Urinary bladder (tissue), 4 donors: ENCODE results near the gene PROKR2. TPM values are rescaled to one million over a fixed set of nuclear protein-coding genes. Genes with fewer than 3 reads are reported as not detected.

Experiments
- DNase-seq: peaks from one replicate; pipeline ENCODE4 v3.0.0-alpha.2; 2015; ENCODE audit errors: extremely low spot score
- H3K27ac ChIP-seq: one replicate; pipeline ENCODE4 v1.5.1; 2013; ENCODE audit warnings: low read depth, mild to moderate bottlenecking, moderate library complexity
- H3K36me3 ChIP-seq: one replicate; pipeline ENCODE4 v1.6.1; 2013; ENCODE audit warnings: mild to moderate bottlenecking, moderate library complexity; ENCODE audit not compliant: insufficient read depth
- H3K4me1 ChIP-seq: one replicate; pipeline ENCODE4 v1.6.1; 2013; ENCODE audit warnings: mild to moderate bottlenecking, moderate library complexity; ENCODE audit not compliant: insufficient read depth
- H3K4me3 ChIP-seq: one replicate; pipeline ENCODE4 v1.5.1; 2013; ENCODE audit warnings: low read depth, low read length
- WGBS: extraction: QIAGEN DNeasy Blood & Tissue Kit; methylation state at CpG from one replicate; pipeline ENCODE4 v1.1.7; 2013; 5-methylcytosine and 5-hydroxymethylcytosine counted together
- polyA plus RNA-seq: library from polyadenylated mRNA; stranded (reverse); fragments of 200-250 nt; gene quantifications from one replicate; pipeline ENCODE4 v1.2.3, GENCODE V29; 2013
- total RNA-seq: library from RNA; depleted of rRNA; stranded (reverse); fragments of >200 nt; gene quantifications from one replicate; pipeline ENCODE4 v1.2.3, GENCODE V29; 2014
- donor health status: healthy with polysubstance abuse.
- donor health status: healthy.

Gene PROKR2
- total RNA-seq: not detected
- polyA plus RNA-seq: not detected

GRCh38 chr20:5316188-5317158 is at the start of gene PROKR2:
PROKR2 (minus strand) TSS chr20:5316954; CDS start chr20:5314369, 2,585 bp downstream.
- Histone ChIP-seq H3K4me3 (no peak within 1 kb of the TSS), H3K36me3 (no peaks in the 10 kb centered on the region), H3K27ac (no peak within 1 kb of the TSS), H3K4me1 (no peaks in the 10 kb centered on the region)
- no peak for DNase-seq
- 1% methylated on average over 92 of the region's 92 CpGs for WGBS

GRCh38 chr20:5364997-5365597 is 48.3 kb upstream of the PROKR2 start:
- no peaks in the 10 kb centered on the region for H3K36me3 ChIP-seq
- WGBS: 60% methylated on average over 3 of the region's 3 CpGs
- H3K4me3 ChIP-seq: no peak overlapping the region
- no peak overlapping the region for H3K27ac ChIP-seq
- no peaks in the 10 kb centered on the region for H3K4me1 ChIP-seq
- no peak for DNase-seq

GRCh38 chr20:5364136-5364821 is 47.5 kb upstream of the PROKR2 start:
- Histone ChIP-seq H3K36me3 (no peaks in the 10 kb centered on the region), H3K4me1 (no peaks in the 10 kb centered on the region), H3K27ac (no peak overlapping the region), H3K4me3 (no peak overlapping the region)
- DNase-seq: no peak
- WGBS: 59% methylated on average over 4 of the region's 4 CpGs

- Histone ChIP-seq H3K36me3 (no peaks in the 10 kb centered on the region), H3K4me3 (no peak overlapping the region), H3K27ac (no peak overlapping the region), H3K4me1 (no peaks in the 10 kb centered on the region)
- 28% methylated on average over 2 of the region's 2 CpGs for WGBS
- DNase-seq: no peak
Measured at GRCh38 chr20:5362771-5363170, 46.0 kb upstream of the PROKR2 start.

- H3K4me1 ChIP-seq: no peaks in the 10 kb centered on the region
- no peak for DNase-seq
Measured at GRCh38 chr20:5361176-5361575, 44.4 kb upstream of the PROKR2 start.

GRCh38 chr20:5357946-5358345 is 41.2 kb upstream of the PROKR2 start:
- 88% methylated on average over 2 of the region's 2 CpGs for WGBS
- no peak for DNase-seq
- Histone ChIP-seq H3K27ac (no peak overlapping the region), H3K36me3 (no peaks in the 10 kb centered on the region), H3K4me3 (no peak overlapping the region), H3K4me1 (no peaks in the 10 kb centered on the region)

More at GRCh38 chr20:5361176-5361575, 44.4 kb upstream of the PROKR2 start:
- no peak overlapping the region for H3K4me3 ChIP-seq
- no peak overlapping the region for H3K27ac ChIP-seq
- 61% methylated on average over 4 of the region's 4 CpGs for WGBS
- no peaks in the 10 kb centered on the region for H3K36me3 ChIP-seq

GRCh38 chr20:5356941-5357340 is 40.2 kb upstream of the PROKR2 start:
- Histone ChIP-seq H3K4me3 (no peak overlapping the region), H3K4me1 (no peaks in the 10 kb centered on the region), H3K27ac (no peak overlapping the region), H3K36me3 (no peaks in the 10 kb centered on the region)
- no peak for DNase-seq
- WGBS: 70% methylated on average over 4 of the region's 4 CpGs

- Histone ChIP-seq H3K27ac (no peak overlapping the region), H3K4me1 (no peaks in the 10 kb centered on the region), H3K36me3 (no peaks in the 10 kb centered on the region), H3K4me3 (no peak overlapping the region)
- no peak for DNase-seq
- WGBS: 78% methylated on average over 2 of the region's 2 CpGs
Measured at GRCh38 chr20:5354901-5355300, 38.1 kb upstream of the PROKR2 start.

- Histone ChIP-seq H3K4me3 (no peak overlapping the region), H3K36me3 (no peaks in the 10 kb centered on the region), H3K27ac (no peak overlapping the region), H3K4me1 (no peaks in the 10 kb centered on the region)
- 73% methylated on average over 4 of the region's 4 CpGs for WGBS
- no peak for DNase-seq
Measured at GRCh38 chr20:5353624-5354496, 37.1 kb upstream of the PROKR2 start.

GRCh38 chr20:5349448-5349847 is 32.7 kb upstream of the PROKR2 start:
- Histone ChIP-seq H3K4me3 (no peak overlapping the region), H3K36me3 (no peaks in the 10 kb centered on the region), H3K4me1 (no peaks in the 10 kb centered on the region), H3K27ac (no peak overlapping the region)
- 87% methylated on average over 4 of the region's 4 CpGs for WGBS
- DNase-seq: no peak

- no peaks in the 10 kb centered on the region for H3K36me3 ChIP-seq
- WGBS: 43% methylated on average over 4 of the region's 4 CpGs
- no peak overlapping the region for H3K27ac ChIP-seq
- H3K4me1 ChIP-seq: no peaks in the 10 kb centered on the region
- no peak overlapping the region for H3K4me3 ChIP-seq
- DNase-seq: no peak
Measured at GRCh38 chr20:5342021-5342420, 25.3 kb upstream of the PROKR2 start.

GRCh38 chr20:5331340-5331739 is 14.6 kb upstream of the PROKR2 start:
- 77% methylated on average over 3 of the region's 3 CpGs for WGBS
- H3K36me3 ChIP-seq: no peaks in the 10 kb centered on the region
- no peak overlapping the region for H3K4me3 ChIP-seq
- H3K4me1 ChIP-seq: no peaks in the 10 kb centered on the region
- no peak overlapping the region for H3K27ac ChIP-seq
- no peak for DNase-seq

GRCh38 chr20:5328268-5328667 is 11.5 kb upstream of the PROKR2 start:
- 55% methylated on average over 3 of the region's 3 CpGs for WGBS
- H3K4me3 ChIP-seq: no peak overlapping the region
- DNase-seq: no peak

More at GRCh38 chr20:5328268-5328667, 11.5 kb upstream of the PROKR2 start:
- no peaks in the 10 kb centered on the region for H3K4me1 ChIP-seq
- H3K36me3 ChIP-seq: no peaks in the 10 kb centered on the region
- H3K27ac ChIP-seq: no peak overlapping the region
